HepG2 (cell line): ENCODE results near the gene MIDN. TPM values are rescaled to one million over a fixed set of nuclear protein-coding genes. Genes with fewer than 3 reads are reported as not detected.

Source experiments
- GABPB1 ChIP-seq: IDR thresholded peaks from 2 replicates; pipeline ENCODE4 v1.6.1; 2016; ENCODE audit warnings: mild to moderate bottlenecking, missing genetic modification reagents, moderate library complexity, missing compliant biosample characterization
- HNF4A ChIP-seq: sonication (generic); formaldehyde crosslinking; IDR thresholded peaks from 2 replicates; pipeline ENCODE4 v1.4.0; 2020; ENCODE audit warnings: missing genetic modification reagents
- KDM1A ChIP-seq: IDR thresholded peaks from 2 replicates; pipeline ENCODE4 v1.6.1; 2016; ENCODE audit warnings: missing compliant biosample characterization
- KLF11 ChIP-seq: IDR thresholded peaks from 2 replicates; pipeline ENCODE4 v1.6.1; 2016; ENCODE audit warnings: missing compliant biosample characterization
- MED8 ChIP-seq: sonication (generic); formaldehyde crosslinking; IDR thresholded peaks from 2 replicates; pipeline ENCODE4 v1.8.1; 2023; ENCODE audit warnings: mild to moderate bottlenecking, missing genetic modification reagents; ENCODE audit not compliant: insufficient replicate concordance
- ZNF10 ChIP-seq: sonication (generic); formaldehyde crosslinking; IDR thresholded peaks from 2 replicates; pipeline ENCODE4 v1.4.0; 2020; ENCODE audit warnings: mild to moderate bottlenecking, low read depth, missing genetic modification reagents, borderline replicate concordance
- ZNF275 ChIP-seq: sonication (generic); formaldehyde crosslinking; IDR thresholded peaks from 2 replicates; pipeline ENCODE4 v1.8.0; 2022; ENCODE audit warnings: missing genetic modification reagents, mild to moderate bottlenecking, inconsistent platforms, borderline replicate concordance
- ZNF3 ChIP-seq: IDR thresholded peaks from 2 replicates; pipeline ENCODE4 v1.7.0; 2017; ENCODE audit warnings: inconsistent platforms
- ZNF451 ChIP-seq: sonication (generic); formaldehyde crosslinking; IDR thresholded peaks from 2 replicates; pipeline ENCODE4 v1.5.0; 2020; ENCODE audit warnings: mild to moderate bottlenecking, missing genetic modification reagents
- ZNF547 ChIP-seq: sonication (generic); formaldehyde crosslinking; IDR thresholded peaks from 2 replicates; pipeline ENCODE4 v1.5.1; 2020; ENCODE audit warnings: mild to moderate bottlenecking, missing genetic modification reagents
- ZNF569 ChIP-seq: sonication (generic); formaldehyde crosslinking; IDR thresholded peaks from 2 replicates; pipeline ENCODE4 v1.5.0; 2020; ENCODE audit warnings: mild to moderate bottlenecking, missing genetic modification reagents, moderate library complexity, borderline replicate concordance
- ZNF720 ChIP-seq: sonication (generic); formaldehyde crosslinking; IDR thresholded peaks from 2 replicates; pipeline ENCODE4 v1.4.0; 2020; ENCODE audit warnings: missing genetic modification reagents
- ZSCAN31 ChIP-seq: sonication (generic); formaldehyde crosslinking; IDR thresholded peaks from 2 replicates; pipeline ENCODE4 v1.5.0; 2020; ENCODE audit warnings: low read depth, mild to moderate bottlenecking, missing genetic modification reagents
- polyA plus RNA-seq, 8 experiments: library from polyadenylated mRNA; depleted of rRNA in 3 of 8; stranded (reverse) in 7 of 8; unstranded in 1 of 8; fragments of >200 nt; fragmentation: Illumina TruSeq in 4 of 8; extraction: Trizol in 4 of 8; gene quantifications; 2 replicates each; pipeline versions ENCODE4 v1.2.1 to v1.2.3, GENCODE V29; 2011 to 2016; ENCODE audit warnings: low read depth in 4 of 8, missing spikeins in 1 of 8, mixed read lengths in 1 of 8; ENCODE audit not compliant: insufficient read depth in 1 of 8
- total RNA-seq, 5 experiments: library from RNA; depleted of rRNA; stranded (reverse); fragments of >200 nt; fragmentation: Illumina TruSeq; extraction: Trizol; gene quantifications; 2 replicates each; pipeline ENCODE4 v1.2.3, GENCODE V29; 2016; ENCODE audit warnings: low read depth in 1 of 5
- TF ChIP-seq, protein P1 (sequence below): sonication (generic); formaldehyde crosslinking; IDR thresholded peaks from 2 replicates; pipeline ENCODE4 v1.5.0; 2020; ENCODE audit warnings: missing genetic modification reagents
- TF ChIP-seq, protein P2 (sequence below), 2 experiments: sonication (generic) in 1 of 2; formaldehyde crosslinking in 1 of 2; IDR thresholded peaks; 2 replicates each; pipeline versions ENCODE4 v1.5.1 to v1.6.1; 2011 to 2020; ENCODE audit warnings: borderline replicate concordance in 1 of 2, low read depth in 1 of 2, low read length in 1 of 2, mild to moderate bottlenecking in 1 of 2, missing genetic modification reagents in 1 of 2, moderate library complexity in 1 of 2
- TF ChIP-seq, protein P3 (sequence below): sonication (generic); formaldehyde crosslinking; conservative IDR thresholded peaks from 2 replicates; pipeline ENCODE4 v1.4.0; 2020; ENCODE audit warnings: missing genetic modification reagents
- TF ChIP-seq, protein P4 (sequence below): sonication (generic); formaldehyde crosslinking; IDR thresholded peaks from 2 replicates; pipeline ENCODE4 v1.4.0; 2020; ENCODE audit warnings: missing genetic modification reagents, borderline replicate concordance
- TF ChIP-seq, protein P5 (sequence below): sonication (generic); formaldehyde crosslinking; conservative IDR thresholded peaks from 2 replicates; pipeline ENCODE4 v1.4.0; 2020; ENCODE audit warnings: missing genetic modification reagents

MIDN gene
- total and polyA plus RNA-seq, 2 of the 13 experiments (the other 11 are each of a cell fraction or from before 2014, with no cell fraction given): 8.4 to 18.0 TPM

GRCh38 chr19:1290703-1291651 is 42.6 kb downstream of the MIDN start (continued):
- TF ChIP-seq, protein P1, sequence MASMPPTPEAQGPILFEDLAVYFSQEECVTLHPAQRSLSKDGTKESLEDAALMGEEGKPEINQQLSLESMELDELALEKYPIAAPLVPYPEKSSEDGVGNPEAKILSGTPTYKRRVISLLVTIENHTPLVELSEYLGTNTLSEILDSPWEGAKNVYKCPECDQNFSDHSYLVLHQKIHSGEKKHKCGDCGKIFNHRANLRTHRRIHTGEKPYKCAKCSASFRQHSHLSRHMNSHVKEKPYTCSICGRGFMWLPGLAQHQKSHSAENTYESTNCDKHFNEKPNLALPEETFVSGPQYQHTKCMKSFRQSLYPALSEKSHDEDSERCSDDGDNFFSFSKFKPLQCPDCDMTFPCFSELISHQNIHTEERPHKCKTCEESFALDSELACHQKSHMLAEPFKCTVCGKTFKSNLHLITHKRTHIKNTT (CRISPR knock-in tag): no peak
- TF ChIP-seq, protein P2, sequence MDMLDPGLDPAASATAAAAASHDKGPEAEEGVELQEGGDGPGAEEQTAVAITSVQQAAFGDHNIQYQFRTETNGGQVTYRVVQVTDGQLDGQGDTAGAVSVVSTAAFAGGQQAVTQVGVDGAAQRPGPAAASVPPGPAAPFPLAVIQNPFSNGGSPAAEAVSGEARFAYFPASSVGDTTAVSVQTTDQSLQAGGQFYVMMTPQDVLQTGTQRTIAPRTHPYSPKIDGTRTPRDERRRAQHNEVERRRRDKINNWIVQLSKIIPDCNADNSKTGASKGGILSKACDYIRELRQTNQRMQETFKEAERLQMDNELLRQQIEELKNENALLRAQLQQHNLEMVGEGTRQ (IDR thresholded peaks at IDR 0.05; ENCODE audit: low read depth, low read length): no peak
- TF ChIP-seq, protein P2 (CRISPR knock-in tag; IDR thresholded peaks at IDR 0.05; ENCODE audit: borderline replicate concordance): no peak
- TF ChIP-seq ZNF275 (no peak), ZNF10 (CRISPR knock-in tag) (no peak), GABPB1 (CRISPR knock-in tag) (peak; percentile 95), ZNF720 (CRISPR knock-in tag) (no peak), MED8 (CRISPR knock-in tag) (peak; percentile 81), KLF11 (peak; percentile 65; the same call in 1 of the 2 replicates), ZNF547 (CRISPR knock-in tag) (peak; percentile 86), ZNF451 (peak; percentile 71; the same call in 1 of the 2 replicates), ZSCAN31 (CRISPR knock-in tag) (0 out of 2 replicates have a peak, but pooled peaks have one; percentile 68), KDM1A (CRISPR knock-in tag) (0 out of 2 replicates have a peak, but pooled peaks have one; percentile 27), ZNF569 (no peak), ZNF3 (CRISPR knock-in tag) (no peak), HNF4A (peak; percentile 94)
- TF ChIP-seq, protein P3, sequence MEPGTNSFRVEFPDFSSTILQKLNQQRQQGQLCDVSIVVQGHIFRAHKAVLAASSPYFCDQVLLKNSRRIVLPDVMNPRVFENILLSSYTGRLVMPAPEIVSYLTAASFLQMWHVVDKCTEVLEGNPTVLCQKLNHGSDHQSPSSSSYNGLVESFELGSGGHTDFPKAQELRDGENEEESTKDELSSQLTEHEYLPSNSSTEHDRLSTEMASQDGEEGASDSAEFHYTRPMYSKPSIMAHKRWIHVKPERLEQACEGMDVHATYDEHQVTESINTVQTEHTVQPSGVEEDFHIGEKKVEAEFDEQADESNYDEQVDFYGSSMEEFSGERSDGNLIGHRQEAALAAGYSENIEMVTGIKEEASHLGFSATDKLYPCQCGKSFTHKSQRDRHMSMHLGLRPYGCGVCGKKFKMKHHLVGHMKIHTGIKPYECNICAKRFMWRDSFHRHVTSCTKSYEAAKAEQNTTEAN (CRISPR knock-in tag): peak; percentile 78; the same call in 1 of the 2 replicates
- TF ChIP-seq, protein P4, sequence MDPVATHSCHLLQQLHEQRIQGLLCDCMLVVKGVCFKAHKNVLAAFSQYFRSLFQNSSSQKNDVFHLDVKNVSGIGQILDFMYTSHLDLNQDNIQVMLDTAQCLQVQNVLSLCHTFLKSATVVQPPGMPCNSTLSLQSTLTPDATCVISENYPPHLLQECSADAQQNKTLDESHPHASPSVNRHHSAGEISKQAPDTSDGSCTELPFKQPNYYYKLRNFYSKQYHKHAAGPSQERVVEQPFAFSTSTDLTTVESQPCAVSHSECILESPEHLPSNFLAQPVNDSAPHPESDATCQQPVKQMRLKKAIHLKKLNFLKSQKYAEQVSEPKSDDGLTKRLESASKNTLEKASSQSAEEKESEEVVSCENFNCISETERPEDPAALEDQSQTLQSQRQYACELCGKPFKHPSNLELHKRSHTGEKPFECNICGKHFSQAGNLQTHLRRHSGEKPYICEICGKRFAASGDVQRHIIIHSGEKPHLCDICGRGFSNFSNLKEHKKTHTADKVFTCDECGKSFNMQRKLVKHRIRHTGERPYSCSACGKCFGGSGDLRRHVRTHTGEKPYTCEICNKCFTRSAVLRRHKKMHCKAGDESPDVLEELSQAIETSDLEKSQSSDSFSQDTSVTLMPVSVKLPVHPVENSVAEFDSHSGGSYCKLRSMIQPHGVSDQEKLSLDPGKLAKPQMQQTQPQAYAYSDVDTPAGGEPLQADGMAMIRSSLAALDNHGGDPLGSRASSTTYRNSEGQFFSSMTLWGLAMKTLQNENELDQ (CRISPR knock-in tag): no peak
- TF ChIP-seq, protein P5, sequence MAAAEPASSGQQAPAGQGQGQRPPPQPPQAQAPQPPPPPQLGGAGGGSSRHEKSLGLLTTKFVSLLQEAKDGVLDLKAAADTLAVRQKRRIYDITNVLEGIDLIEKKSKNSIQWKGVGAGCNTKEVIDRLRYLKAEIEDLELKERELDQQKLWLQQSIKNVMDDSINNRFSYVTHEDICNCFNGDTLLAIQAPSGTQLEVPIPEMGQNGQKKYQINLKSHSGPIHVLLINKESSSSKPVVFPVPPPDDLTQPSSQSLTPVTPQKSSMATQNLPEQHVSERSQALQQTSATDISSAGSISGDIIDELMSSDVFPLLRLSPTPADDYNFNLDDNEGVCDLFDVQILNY (CRISPR knock-in tag): no peak
